ENCODE results near the gene DIP2C.
A peak's percentile ranks its signal among the peaks of the same experiment; 100 is the strongest.

DNA sequence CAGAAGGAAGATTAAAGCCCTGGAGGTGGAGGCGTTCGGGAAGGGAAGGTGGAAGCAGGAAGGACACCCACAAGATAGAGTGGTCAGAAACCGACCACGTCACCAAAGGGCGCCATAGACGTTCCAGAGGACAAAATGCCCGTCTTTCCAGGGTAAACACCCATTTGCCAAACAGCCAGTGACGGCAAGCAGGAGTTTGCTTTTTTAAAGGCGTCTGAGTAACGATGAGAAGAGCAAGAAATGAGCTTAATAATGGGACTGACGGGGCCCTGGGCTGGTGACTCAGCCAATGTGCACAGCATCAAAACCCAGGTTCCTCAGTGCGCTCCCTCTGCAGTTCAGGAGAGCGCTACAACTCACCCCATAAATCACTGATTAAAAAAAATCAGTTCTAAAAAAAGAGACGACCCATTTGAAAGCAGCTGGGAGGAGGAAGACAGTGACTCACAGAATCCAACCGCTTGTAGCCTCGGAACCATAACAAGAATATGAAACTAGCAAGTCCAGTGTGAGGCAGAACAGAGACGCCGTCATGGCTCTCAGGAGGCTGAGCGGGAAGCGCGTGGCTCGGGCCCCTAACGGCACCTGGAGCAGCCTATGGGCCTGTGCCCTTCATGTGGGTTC lies 5.9 kb downstream of the DIP2C start:
- TF ChIP-seq CTCF (IDR thresholded peaks at IDR 0.05) (no peak), POLR2A (IDR thresholded peaks at IDR 0.05) (no peak), POLR2AphosphoS5 (IDR thresholded peaks at IDR 0.05) (peak; percentile 47)

All from prostate gland (tissue), 2 donors.